K562 (cell line): Measurements from ENCODE around the gene RBM17. TPM values are rescaled to one million over a fixed set of nuclear protein-coding genes. Genes with fewer than 3 reads are reported as not detected.

Experiments used
- ATAC-seq: fragments of 200-7000 bp; cut with Tn5 transposase; 3 replicates; pipeline ENCODE4 v1.9.1; 2020; ENCODE audit warnings: moderate library complexity
- BruUV-seq: library from RNA; stranded (reverse); fragments of 400-500 nt; replicated peaks from 2 replicates; lab custom pipeline; 2021; lab: Mats Ljungman, UMichigan
- CTCF ChIA-PET: fragments of 300-600 bp; formaldehyde crosslinking; extraction: SDS; loops from one replicate; lab custom pipeline; 2021; ENCODE audit warnings: low intra/inter-chr PET ratio; lab: Yijun Ruan, JAX
- POLR2A ChIA-PET: fragments of 300-600, 350-650 bp; sonication (Branson Sonifier 250); formaldehyde crosslinking; extraction: SDS; loops from one replicate; lab custom pipeline; 2021; ENCODE audit warnings: antibody characterized with exemption, inconsistent platforms; lab: Yijun Ruan, JAX
- DNase-seq, 4 experiments: peaks; one replicate each; pipeline versions ENCODE4 v3.0.0 to v3.0.0-alpha.2; 2011 to 2018; ENCODE audit warnings: low spot score in 3 of 4, mixed read lengths in 3 of 4; ENCODE audit errors: extremely low read depth in 1 of 4
- FAIRE-seq: peaks from 2 replicates; lab custom pipeline; 2011; peaks lifted over from hg19 to GRCh38; lab: Jason Lieb, UNC
- H2AFZ ChIP-seq: 2 replicates; pipeline ENCODE4 v1.6.0; 2011; ENCODE audit warnings: low read depth, low read length, control low read depth, inconsistent platforms
- H3K27ac ChIP-seq: fragments of 200-600 bp; 3 replicates; pipeline ENCODE4 v1.8.0; 2011; ENCODE audit warnings: low read depth, mild to moderate bottlenecking, control low read depth, inconsistent platforms, low read length, moderate library complexity, mixed read lengths; ENCODE audit errors: extremely low read depth
- H3K27me3 ChIP-seq, 2 experiments: fragments of 300-600 bp in 1 of 2; 2 replicates in 1 of 2; 3 replicates in 1 of 2; pipeline versions ENCODE4 v1.6.0 to v1.8.0; 2011; ENCODE audit warnings: inconsistent platforms in 2 of 2, low read length in 2 of 2, mild to moderate bottlenecking in 1 of 2, mixed read lengths in 1 of 2, moderate library complexity in 1 of 2; ENCODE audit not compliant: control insufficient read depth in 2 of 2, insufficient read depth in 2 of 2
- H3K36me3 ChIP-seq: fragments of 300-600 bp; 3 replicates; pipeline ENCODE4 v1.8.0; 2011; ENCODE audit warnings: mild to moderate bottlenecking, low read length, inconsistent platforms; ENCODE audit not compliant: control insufficient read depth, insufficient read depth
- H3K4me1 ChIP-seq, 2 experiments: fragments of 200-600 bp in 1 of 2; replicated peaks in 1 of 2; 2 replicates in 1 of 2; 3 replicates in 1 of 2; pipeline versions ENCODE4 v1.5.1 to v1.8.0; 2011; ENCODE audit warnings: inconsistent platforms in 2 of 2, low read length in 2 of 2, mild to moderate bottlenecking in 1 of 2, mixed read lengths in 1 of 2, moderate library complexity in 1 of 2; ENCODE audit not compliant: control insufficient read depth in 2 of 2, insufficient read depth in 2 of 2
- H3K4me2 ChIP-seq: 2 replicates; pipeline ENCODE4 v1.6.1; 2011; ENCODE audit warnings: low read length, control low read depth, inconsistent platforms, mixed read lengths; ENCODE audit not compliant: insufficient read depth
- H3K4me3 ChIP-seq: fragments of 200-600 bp; sonication (generic), shearing (Covaris generic); 2 replicates; pipeline ENCODE4 v1.5.1; 2016; ENCODE audit warnings: control low read depth, inconsistent platforms
- H3K79me2 ChIP-seq: fragments of 200-600 bp; 3 replicates; pipeline ENCODE4 v1.8.0; 2011; ENCODE audit warnings: low read length, inconsistent platforms; ENCODE audit not compliant: control insufficient read depth, insufficient read depth
- H3K9ac ChIP-seq, 2 experiments: 2 replicates each; pipeline versions ENCODE4 v1.6.0 to v1.6.1; 2011; ENCODE audit warnings: low read depth in 2 of 2, low read length in 2 of 2, control low read depth in 1 of 2, inconsistent platforms in 1 of 2, mild to moderate bottlenecking in 1 of 2, mixed read lengths in 1 of 2; ENCODE audit not compliant: insufficient read depth in 1 of 2
- H3K9me1 ChIP-seq: one replicate; pipeline ENCODE4 v1.6.0; 2011; ENCODE audit warnings: inconsistent platforms, mild to moderate bottlenecking, low read length, moderate library complexity; ENCODE audit not compliant: control insufficient read depth, insufficient read depth
- H3K9me3 ChIP-seq: replicated peaks from 2 replicates; pipeline ENCODE4 v1.5.1; 2011; ENCODE audit warnings: low read depth, low read length, inconsistent platforms; ENCODE audit not compliant: control insufficient read depth, insufficient read depth
- H4K20me1 ChIP-seq: replicated peaks from 2 replicates; pipeline ENCODE4 v1.6.1; 2011; ENCODE audit warnings: low read length, inconsistent platforms, mixed read lengths; ENCODE audit not compliant: control insufficient read depth, insufficient read depth
- MAZ ChIP-seq, 2 experiments: fragments of 450-650 bp in 1 of 2; sonication (generic) in 1 of 2; formaldehyde crosslinking; IDR thresholded peaks in 1 of 2; conservative IDR thresholded peaks in 1 of 2; 2 replicates each; pipeline versions ENCODE4 v1.4.0 to v1.5.0; 2020; ENCODE audit warnings: mild to moderate bottlenecking in 1 of 2, missing genetic modification reagents in 1 of 2
- MTA2 ChIP-seq: fragments of 450-650 bp; IDR thresholded peaks from 2 replicates; pipeline ENCODE4 v1.6.1; 2016; ENCODE audit warnings: low read depth
- NUFIP1 ChIP-seq: fragments of 450-650 bp; IDR thresholded peaks from 2 replicates; pipeline ENCODE4 v1.6.1; 2018; ENCODE audit not compliant: partially characterized antibody
- SMARCE1 ChIP-seq: fragments of 450-650 bp; IDR thresholded peaks from 2 replicates; pipeline ENCODE4 v1.7.1; 2016; ENCODE audit warnings: mild to moderate bottlenecking
- XRCC4 ChIP-seq: IDR thresholded peaks from one replicate; pipeline ENCODE4 v1.6.1; 2011; ENCODE audit not compliant: insufficient read depth, insufficient read length; ENCODE audit errors: extremely low read depth
- ZNF217 ChIP-seq: sonication (generic); formaldehyde crosslinking; IDR thresholded peaks from 2 replicates; pipeline ENCODE4 v1.8.0; 2022; ENCODE audit warnings: mild to moderate bottlenecking, missing genetic modification reagents
- ZNF830 ChIP-seq: fragments of 250-450 bp; sonication (Bioruptor Pico); IDR thresholded peaks from 2 replicates; pipeline ENCODE4 v1.5.0; 2021; ENCODE audit warnings: mild to moderate bottlenecking
- WGBS: fragments of 100-300 bp; shearing (Covaris generic); methylation state at CpG from one replicate; pipeline ENCODE4 v1.1.6; 2016; ENCODE audit warnings: low coverage, mixed read lengths; ENCODE audit not compliant: insufficient coverage; ENCODE audit errors: missing lambda C conversion rate; 5-methylcytosine and 5-hydroxymethylcytosine counted together
- in situ Hi-C: fragments of 300-500 bp; cut with MboI; formaldehyde crosslinking; loops from 4 replicates; pipeline ENCODE4 v1.15.0; 2018; ENCODE audit warnings: inconsistent platforms, mixed read lengths
- intact Hi-C: fragments of 100-400 bp; cut with micrococcal nuclease; formaldehyde crosslinking; loops from 2 replicates; pipeline ENCODE4 v1.14.2; 2022
- polyA plus RNA-seq, 8 experiments: library from polyadenylated mRNA; depleted of rRNA in 4 of 8; stranded (reverse) in 5 of 8; unstranded in 3 of 8; fragments of >200 nt; fragmentation: Nextera tagmentation in 2 of 8; fragmentation: Illumina TruSeq in 1 of 8; extraction: Ambion mirVana in 2 of 8; extraction: Trizol in 1 of 8; gene quantifications; 2 replicates each; pipeline versions ENCODE4 v1.2.1 to v1.2.3, GENCODE V29; 2011 to 2014; ENCODE audit warnings: inconsistent platforms in 1 of 8, missing spikeins in 1 of 8
- total RNA-seq, 7 experiments: library from RNA; depleted of rRNA in 6 of 7; stranded (reverse); fragments of >200 nt in 6 of 7; fragmentation: Illumina TruSeq in 2 of 7; extraction: Trizol in 2 of 7; gene quantifications; 2 replicates each; pipeline versions ENCODE4 v1.2.1 to v1.2.3, GENCODE V29; 2011 to 2021; ENCODE audit warnings: low replicate concordance in 1 of 7
- TF ChIP-seq, protein P1 (sequence below), 2 experiments: fragments of 450-650 bp; IDR thresholded peaks; 2 replicates each; pipeline ENCODE4 v1.6.1; 2016
- TF ChIP-seq, protein P2 (sequence below): sonication (generic); formaldehyde crosslinking; IDR thresholded peaks from 2 replicates; pipeline ENCODE4 v1.8.0; 2022; ENCODE audit warnings: mild to moderate bottlenecking, missing genetic modification reagents

The RBM17 gene
- total and polyA plus RNA-seq, 9 of the 15 experiments (the other 6 are each of a cell fraction or from before 2014, with no cell fraction given) = 23.6 to 217 (median 124) TPM

DNA sequence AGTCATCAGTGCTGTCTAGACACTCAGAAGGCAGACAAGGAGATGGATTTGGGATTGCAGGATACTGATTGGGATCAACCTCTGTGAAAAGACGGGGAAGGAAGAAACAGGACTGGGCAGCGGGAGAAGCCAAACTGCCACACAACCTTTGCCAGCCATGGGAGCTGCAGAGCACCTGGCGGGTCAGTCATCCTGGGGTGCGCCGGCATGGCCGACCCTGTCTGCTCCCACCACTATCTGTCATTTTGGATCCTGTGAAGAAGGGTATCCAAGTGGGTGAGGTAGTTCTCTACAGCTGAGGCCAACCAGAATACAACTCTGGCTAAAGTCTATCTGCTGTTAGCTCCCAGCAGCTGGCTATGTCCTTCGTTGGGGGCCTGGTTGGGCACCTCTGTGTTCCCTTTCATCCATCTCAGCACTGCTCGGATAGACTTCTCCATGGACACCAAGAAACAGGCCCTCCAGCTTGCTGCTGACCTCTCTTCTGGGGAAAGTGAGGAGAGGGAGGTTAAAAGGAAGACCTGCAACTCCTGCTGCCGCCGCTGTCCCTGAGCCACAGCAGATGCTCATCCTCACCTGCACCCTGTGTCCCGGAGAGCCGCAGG lies 11.7 kb upstream of the RBM17 start:
- in situ Hi-C loops = no loop called here
- Histone ChIP-seq H3K4me3 (no peak overlapping the region), H2AFZ (no peak overlapping the region), H3K4me2 (no peak overlapping the region), H3K36me3 (no peaks in the 10 kb centered on the region), H3K27me3 (peaks cover 38 to 50% of the 10 kb centered on the region in 2 experiments), H3K79me2 (no peaks in the 10 kb centered on the region), H3K9me1 (no peaks in the 10 kb centered on the region), H3K9me3 (no peaks in the 10 kb centered on the region), H4K20me1 (no peaks in the 10 kb centered on the region), H3K27ac (no peak overlapping the region), H3K4me1 (0 out of 5 replicates have a peak, but pooled peaks cover 3 to 4% of the 10 kb centered on the region in 2 experiments), H3K9ac (no peak overlapping the region)
- ATAC-seq (no peak), DNase-seq (no peak), FAIRE-seq (no peak)
- no TSS peak for BruUV-seq
- WGBS = 14% methylated on average over 12 of the region's 12 CpGs
- intact Hi-C loops = no loop called here
- no peak for TF ChIP-seq ZNF217 (CRISPR knock-in tag)
- ChIA-PET POLR2A (interaction anchor here (1.3 kb wide), 1 partner anchor 9 kb away, joined by 4 read pairs; no protein-coding TSS in a partner anchor), CTCF (no interaction called here)

DNA sequence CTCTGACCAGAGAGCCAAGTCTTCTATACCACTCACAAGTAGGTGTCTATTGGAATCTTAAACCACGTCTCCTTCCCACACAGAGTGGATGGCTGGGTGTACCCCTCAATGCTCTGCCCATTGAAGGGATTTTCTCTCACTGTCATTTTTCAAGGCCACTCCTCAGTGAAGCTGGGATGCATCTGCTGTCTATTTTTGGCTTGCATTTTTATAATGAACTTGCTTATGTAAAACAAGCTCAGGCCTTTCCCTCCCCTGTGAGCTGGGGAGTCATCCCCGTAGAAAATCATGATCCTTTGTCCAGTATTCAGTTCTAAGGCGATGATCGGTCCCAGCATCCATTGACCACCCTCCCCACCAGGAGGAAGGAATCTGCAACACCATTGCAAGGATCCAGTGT lies 9.8 kb upstream of the RBM17 start:
- ATAC-seq = no peak
- H3K36me3 ChIP-seq = no peaks in the 10 kb centered on the region
- BruUV-seq = no TSS peak
- POLR2A ChIA-PET = interaction anchor here (0.8 to 1.3 kb wide), 3 partner anchors 11 to 32 kb away, joined by 3 to 5 read pairs (median 4); no protein-coding TSS in a partner anchor
- H3K4me3 ChIP-seq = no peak overlapping the region
- H3K4me2 ChIP-seq = no peak overlapping the region
- no peak for DNase-seq
- H3K27me3 ChIP-seq = peaks cover 45 to 48% of the 10 kb centered on the region in 2 experiments
- TF ChIP-seq NUFIP1 (no peak), MAZ (CRISPR knock-in tag; conservative IDR thresholded peaks at IDR 0.05 in 1 of 2, IDR thresholded peaks at IDR 0.05 in 1 of 2) (no peak), MTA2 (no peak), ZNF830 (CRISPR knock-in tag) (no peak), SMARCE1 (no peak), XRCC4 (no peak)
- TF ChIP-seq, protein P1, sequence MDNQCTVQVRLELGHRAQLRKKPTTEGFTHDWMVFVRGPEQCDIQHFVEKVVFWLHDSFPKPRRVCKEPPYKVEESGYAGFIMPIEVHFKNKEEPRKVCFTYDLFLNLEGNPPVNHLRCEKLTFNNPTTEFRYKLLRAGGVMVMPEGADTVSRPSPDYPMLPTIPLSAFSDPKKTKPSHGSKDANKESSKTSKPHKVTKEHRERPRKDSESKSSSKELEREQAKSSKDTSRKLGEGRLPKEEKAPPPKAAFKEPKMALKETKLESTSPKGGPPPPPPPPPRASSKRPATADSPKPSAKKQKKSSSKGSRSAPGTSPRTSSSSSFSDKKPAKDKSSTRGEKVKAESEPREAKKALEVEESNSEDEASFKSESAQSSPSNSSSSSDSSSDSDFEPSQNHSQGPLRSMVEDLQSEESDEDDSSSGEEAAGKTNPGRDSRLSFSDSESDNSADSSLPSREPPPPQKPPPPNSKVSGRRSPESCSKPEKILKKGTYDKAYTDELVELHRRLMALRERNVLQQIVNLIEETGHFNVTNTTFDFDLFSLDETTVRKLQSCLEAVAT (IDR thresholded peaks at IDR 0.05) = no peak
- TF ChIP-seq, protein P2, sequence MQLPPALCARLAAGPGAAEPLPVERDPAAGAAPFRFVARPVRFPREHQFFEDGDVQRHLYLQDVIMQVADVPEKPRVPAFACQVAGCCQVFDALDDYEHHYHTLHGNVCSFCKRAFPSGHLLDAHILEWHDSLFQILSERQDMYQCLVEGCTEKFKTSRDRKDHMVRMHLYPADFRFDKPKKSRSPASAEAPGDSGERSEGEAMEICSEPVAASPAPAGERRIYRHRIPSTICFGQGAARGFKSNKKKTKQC (CRISPR knock-in tag) = no peak
- no peaks in the 10 kb centered on the region for H3K79me2 ChIP-seq
- H3K4me1 ChIP-seq = peaks cover 3 to 4% of the 10 kb centered on the region in 2 experiments; a peak in 1 of 5 replicates
- no peak overlapping the region for H2AFZ ChIP-seq
- H4K20me1 ChIP-seq = no peaks in the 10 kb centered on the region
- WGBS = 13% methylated on average over 4 of the region's 4 CpGs
- no peak overlapping the region for H3K9ac ChIP-seq
- CTCF ChIA-PET = no interaction called here
- in situ Hi-C loops (no loop called here), intact Hi-C loops (no loop called here)
- no peaks in the 10 kb centered on the region for H3K9me3 ChIP-seq
- H3K9me1 ChIP-seq = no peaks in the 10 kb centered on the region
- no peak overlapping the region for H3K27ac ChIP-seq
- FAIRE-seq = no peak
